GM18511 (cell line): Measurements from ENCODE around the gene FUT8.

ENCODE experiments used
- ATAC-seq: cut with Tn5 transposase; IDR thresholded peaks from one replicate; pipeline ENCODE4 v1.9.1; 2021; ENCODE audit warnings: mild to moderate bottlenecking, moderate library complexity; ENCODE audit not compliant: unreplicated experiment

FUT8 gene

DNA sequence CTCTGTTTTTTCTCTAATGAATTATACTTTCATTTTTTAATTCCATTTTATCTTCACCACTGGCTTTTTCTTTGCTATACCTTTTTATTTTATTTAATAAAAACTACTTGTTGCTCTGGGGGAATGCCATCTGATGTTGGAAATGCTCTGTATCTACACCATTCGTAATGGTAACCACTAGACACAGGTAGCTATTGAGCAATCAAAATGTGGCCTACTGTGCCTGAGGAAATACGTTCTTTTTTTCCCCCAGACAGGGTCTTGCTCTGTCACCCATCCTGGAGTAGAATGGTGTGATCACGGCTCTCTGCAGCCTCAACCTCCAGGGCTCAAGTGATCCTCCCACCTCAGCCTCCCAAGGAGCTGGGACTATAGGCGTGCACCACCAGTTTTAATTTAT, 140.2 kb downstream of the FUT8 start:
- no peak for ATAC-seq

- no peak for ATAC-seq
Measured at GRCh38 chr14:65554837-65555236, 142.3 kb downstream of the FUT8 start.

GRCh38 chr14:65555358-65555757, 142.8 kb downstream of the FUT8 start:
- ATAC-seq = no peak

GRCh38 chr14:65558363-65558762, 145.8 kb downstream of the FUT8 start:
- no peak for ATAC-seq

DNA sequence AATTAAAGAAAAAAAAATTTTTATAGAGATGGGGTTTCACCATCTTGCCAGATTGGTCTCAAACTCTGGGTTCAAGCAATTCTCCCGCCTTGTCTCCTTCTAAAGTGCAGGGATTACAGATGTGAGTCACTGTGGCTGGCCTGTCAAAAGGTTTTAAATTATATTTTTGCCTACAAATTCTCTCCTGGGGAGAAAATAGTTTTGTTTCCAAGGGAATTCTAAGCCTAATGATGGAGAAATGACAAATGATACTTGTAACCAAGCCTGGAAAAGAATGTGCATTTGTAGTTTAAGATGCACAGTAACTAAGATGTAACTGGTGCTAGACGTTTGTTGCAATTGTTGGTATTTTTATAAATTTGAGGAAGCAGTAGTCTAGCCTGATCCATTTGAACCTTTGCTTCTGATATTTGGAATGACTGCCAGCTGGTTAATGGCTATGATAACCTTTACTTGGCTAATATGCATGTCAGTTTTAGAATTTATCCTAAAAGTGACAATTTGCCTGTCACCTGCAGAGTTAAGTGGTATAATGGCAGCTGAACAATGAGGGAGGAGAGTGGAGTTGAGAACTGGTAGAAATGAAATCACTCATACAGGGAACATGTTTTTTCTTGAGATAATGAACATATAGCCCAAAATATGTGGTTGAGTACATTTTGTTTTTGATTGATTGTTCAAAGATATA, 148.0 kb downstream of the FUT8 start:
- ATAC-seq = no peak

GRCh38 chr14:65564370-65564769, 151.8 kb downstream of the FUT8 start:
- ATAC-seq = no peak

DNA sequence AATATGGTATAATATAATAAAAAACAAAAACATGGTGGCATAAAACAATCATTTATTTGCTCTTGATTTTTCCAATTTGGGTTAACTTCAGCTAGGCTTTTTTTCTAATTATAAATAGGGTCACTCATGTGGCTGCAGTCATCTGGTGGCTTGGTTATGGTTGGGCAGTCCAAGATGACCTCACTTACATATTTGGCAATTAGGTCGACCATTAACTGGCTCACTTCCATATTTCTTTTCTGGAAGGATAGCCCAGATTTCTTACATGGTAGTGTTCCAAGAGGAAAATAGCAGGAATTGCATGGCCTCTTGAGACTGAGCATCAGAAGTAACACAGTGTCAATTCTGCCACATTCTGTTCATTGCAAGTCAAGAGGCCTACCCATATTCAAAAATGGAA, 153.4 kb downstream of the FUT8 start:
- ATAC-seq = no peak

DNA sequence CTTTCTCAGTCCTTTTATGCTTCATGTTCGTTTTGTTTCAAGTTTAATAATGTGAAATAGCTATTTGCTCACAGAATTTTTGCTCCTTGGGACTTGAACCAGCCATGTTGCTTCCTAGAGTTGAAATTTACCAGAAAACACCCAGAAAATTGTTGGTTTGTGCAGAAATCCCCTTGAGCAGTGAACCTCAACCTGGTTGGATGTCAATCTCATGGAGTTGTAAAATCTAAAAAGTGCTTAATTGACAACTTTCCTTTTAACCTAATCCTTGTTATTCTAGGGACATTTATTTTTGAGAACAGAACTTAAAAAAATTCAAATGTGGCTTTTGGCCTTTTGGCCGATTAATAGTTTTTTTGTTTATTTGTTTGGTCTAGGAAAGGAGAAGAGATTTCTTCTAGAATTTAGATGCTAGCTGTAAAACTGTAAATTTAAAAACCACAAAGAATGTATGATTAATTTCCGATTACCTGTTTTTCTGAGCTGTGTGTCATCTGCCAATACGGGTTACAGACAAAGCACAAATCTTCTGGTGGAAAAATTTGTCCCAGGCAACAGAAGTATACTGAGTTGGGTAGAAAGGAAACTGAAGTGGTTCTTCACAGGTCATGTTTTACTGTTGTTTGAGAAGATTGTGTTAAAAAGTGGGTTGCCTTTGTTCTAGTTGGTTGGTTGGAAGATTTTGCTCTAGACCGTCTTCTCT, 154.4 kb downstream of the FUT8 start:
- no peak for ATAC-seq

GRCh38 chr14:65574611-65575010, 162.1 kb downstream of the FUT8 start:
- ATAC-seq = no peak

GRCh38 chr14:65575389-65575788, 162.9 kb downstream of the FUT8 start:
- no peak for ATAC-seq

DNA sequence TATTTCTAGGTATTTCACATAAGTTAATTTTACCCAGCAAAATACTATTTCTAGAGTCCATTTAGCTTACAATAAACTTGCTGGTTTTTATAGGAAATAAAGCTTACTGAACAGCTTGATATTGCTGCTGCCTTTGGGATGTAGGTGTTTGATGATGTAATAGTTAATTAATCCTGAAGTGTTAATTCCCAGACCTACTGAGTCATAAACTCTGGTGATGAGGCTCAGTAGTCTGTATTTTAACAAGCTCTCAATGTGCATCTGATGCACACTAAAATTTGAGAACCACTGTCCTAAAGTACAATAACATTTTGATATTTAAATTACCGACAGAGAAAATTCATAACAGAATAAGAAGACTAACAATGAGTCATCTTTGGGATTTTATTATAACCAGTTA, 168.4 kb downstream of the FUT8 start:
- ATAC-seq = no peak

DNA sequence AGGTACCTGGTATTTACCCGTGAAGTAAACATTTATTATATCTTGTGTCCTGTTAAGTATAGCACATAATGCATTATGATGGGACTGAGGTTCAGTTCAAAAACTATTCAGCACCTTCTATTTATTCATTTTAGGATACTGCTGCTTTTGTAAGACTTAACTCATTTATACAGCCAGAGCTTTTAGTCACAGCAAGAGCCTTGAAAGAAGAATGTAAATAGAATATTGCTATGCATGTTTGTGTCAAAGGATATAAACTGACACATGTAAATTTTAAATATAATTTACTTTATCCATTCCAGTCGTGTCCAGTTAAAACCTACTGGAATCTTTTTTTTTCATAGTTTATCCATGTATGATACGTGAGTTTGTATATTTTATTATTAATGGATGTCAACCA, 168.8 kb downstream of the FUT8 start:
- no peak for ATAC-seq

GRCh38 chr14:65581799-65582198, 169.3 kb downstream of the FUT8 start:
- ATAC-seq = no peak

DNA sequence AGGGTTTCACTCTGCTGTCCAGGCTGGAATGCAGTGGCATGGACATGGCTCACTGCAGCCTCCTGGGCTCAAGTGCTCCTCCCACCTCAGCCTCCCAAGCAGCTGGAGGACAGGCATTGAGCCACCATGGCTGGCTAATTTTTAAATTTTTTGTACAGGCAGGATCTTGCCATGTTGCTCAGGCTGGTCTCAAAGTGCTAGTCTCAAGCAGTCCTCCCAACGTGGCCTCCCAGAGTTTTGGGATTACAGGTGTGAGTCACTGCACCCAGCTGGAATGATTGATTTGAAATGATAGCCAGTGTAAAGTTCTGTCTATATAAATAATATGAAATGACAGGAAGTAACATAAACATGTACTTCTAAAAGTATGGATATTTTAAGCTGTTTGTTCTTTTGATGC, 172.7 kb downstream of the FUT8 start:
- ATAC-seq = no peak

DNA sequence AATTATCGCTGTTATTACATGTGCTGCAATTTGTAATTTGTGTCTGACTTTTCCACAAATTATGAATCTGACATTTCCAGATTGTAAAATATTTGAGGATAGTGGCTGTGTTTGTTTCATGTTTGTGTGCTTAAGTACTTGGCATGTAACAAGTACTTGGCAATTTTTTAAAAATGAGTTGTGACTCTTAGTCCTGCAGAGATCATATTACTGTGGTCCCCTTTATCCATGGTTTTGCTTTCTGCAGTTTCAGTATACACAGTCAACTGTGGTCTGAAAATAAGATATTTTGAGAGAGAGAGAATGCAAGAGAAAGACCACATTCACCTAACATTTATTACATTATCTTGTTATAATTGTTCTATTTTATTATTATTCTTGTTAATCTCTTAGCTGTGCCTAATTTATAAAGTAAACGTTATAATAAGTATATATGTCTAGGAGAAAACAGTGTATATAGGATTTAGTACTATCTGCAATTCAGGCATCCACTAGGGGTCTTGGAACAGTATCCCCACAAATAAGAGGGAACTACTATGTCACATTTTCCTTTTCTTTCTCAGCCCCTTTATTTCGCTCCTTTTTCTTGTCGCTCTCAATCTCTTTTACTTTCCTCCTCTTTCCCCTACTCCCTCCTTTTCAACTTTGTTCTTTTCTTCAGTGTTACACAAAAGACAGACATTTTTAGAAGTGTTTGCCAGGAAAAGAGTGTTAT, 176.1 kb downstream of the FUT8 start:
- no peak for ATAC-seq

DNA sequence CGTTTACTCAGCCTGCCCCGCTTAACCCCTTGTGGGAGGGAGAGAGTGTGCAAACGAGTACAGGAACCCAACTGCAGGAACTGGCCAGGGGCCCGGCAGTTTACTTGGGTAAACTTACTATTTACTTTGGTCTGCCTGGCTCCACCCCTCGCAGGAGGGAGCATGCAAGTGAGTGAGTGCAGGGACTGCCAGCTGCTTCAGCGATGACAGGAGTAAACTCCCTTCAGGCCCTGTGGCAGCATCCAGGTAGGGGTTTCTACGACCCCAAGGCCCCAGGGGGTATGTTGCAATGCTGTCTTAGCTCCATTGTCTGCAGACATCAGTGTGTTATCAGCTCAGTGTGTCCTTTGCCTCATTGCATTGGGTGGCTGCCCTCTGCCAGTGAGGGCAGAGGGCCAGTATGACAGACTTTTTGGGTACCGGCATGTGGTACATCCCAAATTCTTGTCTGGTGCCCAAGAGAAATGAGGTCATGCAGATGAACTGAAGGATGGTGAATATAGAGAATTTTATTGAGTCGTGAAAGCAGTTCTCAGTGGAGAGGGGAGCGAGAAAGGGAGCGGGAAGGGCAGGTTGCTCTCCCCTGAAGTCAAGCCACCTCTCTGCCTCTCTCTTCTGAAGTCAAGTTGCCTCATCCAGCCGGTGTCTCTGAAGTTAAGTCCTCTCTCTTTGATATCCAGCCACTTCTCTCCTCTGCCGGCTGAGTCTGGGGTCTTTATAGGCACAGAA, 181.8 kb downstream of the FUT8 start:
- no peak for ATAC-seq

DNA sequence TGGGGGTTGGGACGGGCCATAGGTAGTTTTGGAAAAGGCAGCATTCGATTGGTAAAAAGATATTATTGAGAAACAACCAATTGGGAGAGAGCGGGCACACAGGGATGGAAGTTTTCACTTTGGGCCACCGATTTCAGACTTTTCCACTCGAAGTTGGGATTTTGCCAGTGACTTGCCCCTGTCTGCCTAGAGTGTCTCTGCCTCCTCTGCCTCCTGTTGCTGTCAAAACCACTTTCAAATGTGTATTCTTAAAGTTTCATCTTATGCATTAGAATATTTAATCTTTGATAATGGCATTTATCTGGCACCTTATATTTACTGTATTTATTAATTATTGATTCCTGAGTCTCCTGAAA, 182.3 kb downstream of the FUT8 start:
- ATAC-seq = no peak

GRCh38 chr14:65599375-65599774, 186.8 kb downstream of the FUT8 start:
- no peak for ATAC-seq

DNA sequence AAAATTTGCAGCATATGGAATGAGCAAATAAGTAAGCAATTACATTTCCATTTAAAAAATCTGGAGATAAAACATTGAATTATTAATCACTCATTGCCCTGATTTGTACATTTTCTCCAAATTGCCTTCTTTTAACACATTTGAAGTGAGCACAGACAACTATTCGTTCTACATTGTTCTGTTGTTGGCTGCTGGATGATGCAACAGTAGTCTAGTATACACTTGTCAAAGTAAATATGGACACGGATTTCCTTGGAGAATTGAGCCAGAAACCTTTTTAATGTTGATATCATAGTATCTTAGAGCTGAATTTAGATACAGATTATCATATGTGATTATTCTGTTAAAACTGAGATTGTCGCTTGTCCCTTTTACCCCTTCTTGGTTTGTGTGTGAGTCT, 188.2 kb downstream of the FUT8 start:
- ATAC-seq = no peak

GRCh38 chr14:65604535-65604934, 192.0 kb downstream of the FUT8 start:
- no peak for ATAC-seq

DNA sequence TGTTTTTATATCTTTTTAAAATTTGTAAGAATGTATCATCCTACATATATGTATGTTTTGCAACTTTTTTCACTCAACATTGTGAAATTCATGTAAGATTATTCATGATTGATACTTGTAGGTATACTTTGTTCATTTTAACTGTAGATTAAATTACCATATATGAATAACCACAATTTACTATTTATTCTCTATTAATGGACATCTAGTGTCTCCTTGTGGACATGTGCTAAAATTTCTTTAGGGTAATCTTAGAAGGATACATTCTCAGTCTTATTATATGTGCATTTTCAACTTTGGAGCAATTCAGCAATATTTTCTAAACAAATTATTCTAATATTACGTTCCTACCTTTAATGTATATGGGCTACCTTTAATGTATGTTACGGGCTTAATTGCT, 192.4 kb downstream of the FUT8 start:
- no peak for ATAC-seq

DNA sequence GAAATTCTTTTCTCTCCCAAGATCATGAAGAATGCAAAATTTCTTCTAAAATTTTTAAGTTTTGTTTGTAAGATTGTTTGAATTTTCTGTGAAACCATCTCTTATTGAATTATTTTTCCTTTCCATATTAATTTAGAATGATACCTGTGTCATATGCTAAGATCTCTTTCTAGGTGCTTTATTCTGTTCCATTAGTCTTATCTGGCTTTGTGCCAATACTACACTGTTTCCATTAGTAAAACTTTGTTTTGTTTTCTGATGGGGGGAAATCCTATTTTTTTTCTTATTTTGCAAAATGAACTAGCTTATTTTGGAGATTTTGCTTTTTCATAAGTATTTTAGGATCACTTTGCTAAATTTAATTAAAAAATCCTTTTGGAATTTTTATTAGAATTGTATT, 193.9 kb downstream of the FUT8 start:
- ATAC-seq = no peak
